Tibial nerve (tissue), 4 donors: Measurements from ENCODE around the gene LHFPL2. TPM values are rescaled to one million over a fixed set of nuclear protein-coding genes. Genes with fewer than 3 reads are reported as not detected.

Experiments used
- DNase-seq, 2 donors: peaks; one replicate each; pipeline ENCODE4 v3.0.0-alpha.2; 2019; ENCODE audit warnings: low spot score in 2 of 2
- H3K27ac ChIP-seq, 4 donors: fragments of 200-600 bp; sonication (generic) in 3 of 4; one replicate each; pipeline ENCODE4 v1.5.1; 2017 to 2019; ENCODE audit warnings: mild to moderate bottlenecking in 1 of 4
- H3K27me3 ChIP-seq, 2 donors: fragments of 200-600 bp; sonication (generic) in 1 of 2; one replicate each; pipeline versions ENCODE4 v1.5.1 to v1.6.0; 2017 to 2019
- H3K36me3 ChIP-seq, 3 donors: fragments of 200-600 bp; sonication (generic); one replicate each; pipeline ENCODE4 v1.5.1; 2018 to 2019
- H3K4me1 ChIP-seq, 4 donors: fragments of 200-600 bp; sonication (generic) in 3 of 4; one replicate each; pipeline ENCODE4 v1.5.1; 2017 to 2019
- H3K4me3 ChIP-seq, 4 donors: fragments of 200-600 bp; sonication (generic) in 3 of 4; one replicate each; pipeline ENCODE4 v1.5.1; 2017 to 2019; ENCODE audit warnings: mild to moderate bottlenecking in 1 of 4, moderate library complexity in 1 of 4
- H3K9me3 ChIP-seq, 4 donors: fragments of 200-600 bp; sonication (generic) in 3 of 4; one replicate each; pipeline ENCODE4 v1.5.1; 2017 to 2019
- EP300 ChIP-seq, 2 donors: sonication (generic); formaldehyde crosslinking; IDR thresholded peaks; one replicate each; pipeline ENCODE4 v1.6.1; 2017; ENCODE audit warnings: antibody characterized with exemption in 2 of 2, mild to moderate bottlenecking in 1 of 2
- POLR2A ChIP-seq, 2 donors: fragments of 450-650 bp; IDR thresholded peaks; one replicate each; pipeline ENCODE4 v1.6.1; 2017; ENCODE audit warnings: antibody characterized with exemption in 2 of 2, mild to moderate bottlenecking in 2 of 2, moderate library complexity in 2 of 2
- WGBS, 2 donors: methylation state at CpG; one replicate each; pipeline ENCODE4 v1.1.5; 2018; 5-methylcytosine and 5-hydroxymethylcytosine counted together
- total RNA-seq, 4 donors: library from RNA; depleted of rRNA; stranded (reverse); fragments of >200 nt; gene quantifications; one replicate each; pipeline ENCODE4 v1.1.0, GENCODE V29; 2016
- TF ChIP-seq, protein P1 (sequence below), 5 experiments: fragments of 200-600 bp in 3 of 5; fragments of 450-650 bp in 2 of 5; sonication (generic) in 3 of 5; IDR thresholded peaks; one replicate each; pipeline ENCODE4 v1.5.1; 2016 to 2019; ENCODE audit warnings: antibody characterized with exemption in 5 of 5, mild to moderate bottlenecking in 3 of 5, moderate library complexity in 2 of 5

Gene LHFPL2
- total RNA-seq, 4 donors from 2014 or later, result 19.7 to 48.9 (median 27.4) TPM

DNA sequence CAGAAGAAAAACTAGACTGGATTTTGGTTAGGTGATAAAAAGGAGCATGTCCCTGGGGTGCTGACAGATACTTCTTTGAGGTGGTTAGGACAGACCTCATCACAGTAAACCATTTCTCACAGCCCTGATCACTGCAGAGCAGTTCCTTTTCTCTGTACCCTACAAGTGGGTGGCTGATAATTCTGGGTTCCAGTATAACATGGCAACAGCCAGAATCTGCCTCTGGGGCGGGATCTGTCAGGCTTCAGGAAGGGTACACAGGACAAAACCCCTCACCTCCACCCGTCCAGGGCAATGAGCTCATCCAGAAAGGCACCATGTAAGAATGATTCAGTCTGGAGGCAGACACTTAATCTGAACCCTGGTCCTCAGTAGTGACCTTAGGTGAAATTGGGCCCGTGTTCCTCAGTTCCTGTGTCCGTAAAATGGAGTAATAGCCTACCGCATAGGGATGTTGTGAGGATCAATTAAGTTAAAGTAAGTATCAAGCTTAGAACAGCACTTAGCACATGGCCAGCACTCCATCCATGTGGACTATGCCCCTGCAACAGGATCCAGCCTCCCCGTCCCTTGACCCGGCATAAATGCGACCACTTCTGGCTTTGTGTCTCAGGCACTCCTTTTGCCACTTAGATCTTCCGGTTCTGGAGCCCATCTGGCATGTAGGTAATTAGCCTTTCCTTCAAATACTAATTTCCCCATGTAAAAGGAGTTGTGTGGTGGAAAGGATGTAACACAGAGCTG lies 129.2 kb downstream of the LHFPL2 start:
- Histone ChIP-seq H3K4me1 (peaks cover 0 to 48% (median 16%) of the 10 kb centered on the region in 4 donors), H3K4me3 (no peak overlapping the region), H3K27me3 (no peaks in the 10 kb centered on the region), H3K27ac (peak overlapping the region in 3 of 4 donors; percentile 60 to 76 (median 70)), H3K36me3 (no peaks in the 10 kb centered on the region), H3K9me3 (no peaks in the 10 kb centered on the region)
- 84% methylated on average over 9 of the region's 9 CpGs for WGBS, 2 donors
- no peak for DNase-seq
- TF ChIP-seq POLR2A (IDR thresholded peaks at IDR 0.05), result no peak
- TF ChIP-seq, protein P1, sequence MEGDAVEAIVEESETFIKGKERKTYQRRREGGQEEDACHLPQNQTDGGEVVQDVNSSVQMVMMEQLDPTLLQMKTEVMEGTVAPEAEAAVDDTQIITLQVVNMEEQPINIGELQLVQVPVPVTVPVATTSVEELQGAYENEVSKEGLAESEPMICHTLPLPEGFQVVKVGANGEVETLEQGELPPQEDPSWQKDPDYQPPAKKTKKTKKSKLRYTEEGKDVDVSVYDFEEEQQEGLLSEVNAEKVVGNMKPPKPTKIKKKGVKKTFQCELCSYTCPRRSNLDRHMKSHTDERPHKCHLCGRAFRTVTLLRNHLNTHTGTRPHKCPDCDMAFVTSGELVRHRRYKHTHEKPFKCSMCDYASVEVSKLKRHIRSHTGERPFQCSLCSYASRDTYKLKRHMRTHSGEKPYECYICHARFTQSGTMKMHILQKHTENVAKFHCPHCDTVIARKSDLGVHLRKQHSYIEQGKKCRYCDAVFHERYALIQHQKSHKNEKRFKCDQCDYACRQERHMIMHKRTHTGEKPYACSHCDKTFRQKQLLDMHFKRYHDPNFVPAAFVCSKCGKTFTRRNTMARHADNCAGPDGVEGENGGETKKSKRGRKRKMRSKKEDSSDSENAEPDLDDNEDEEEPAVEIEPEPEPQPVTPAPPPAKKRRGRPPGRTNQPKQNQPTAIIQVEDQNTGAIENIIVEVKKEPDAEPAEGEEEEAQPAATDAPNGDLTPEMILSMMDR (IDR thresholded peaks at IDR 0.05), result no peak
- TF ChIP-seq EP300 (IDR thresholded peaks at IDR 0.05), result no peak

GRCh38 chr5:78518365-78519197 lies 130.0 kb downstream of the LHFPL2 start:
- Histone ChIP-seq H3K4me3 (no peak overlapping the region), H3K36me3 (no peaks in the 10 kb centered on the region), H3K27me3 (no peaks in the 10 kb centered on the region), H3K4me1 (peaks cover 0 to 40% (median 16%) of the 10 kb centered on the region in 4 donors), H3K9me3 (no peaks in the 10 kb centered on the region), H3K27ac (peak overlapping the region in 3 of 4 donors; percentile 60 to 76 (median 70))
- TF ChIP-seq, protein P1 (IDR thresholded peaks at IDR 0.05), result no peak
- TF ChIP-seq EP300 (IDR thresholded peaks at IDR 0.05) (peak; percentile 13 to 46), POLR2A (IDR thresholded peaks at IDR 0.05) (peak in 1 of 2 donors; percentile 12)
- WGBS, 2 donors, result 58 to 69% methylated on average over 14 of the region's 14 CpGs
- no peak for DNase-seq

DNA sequence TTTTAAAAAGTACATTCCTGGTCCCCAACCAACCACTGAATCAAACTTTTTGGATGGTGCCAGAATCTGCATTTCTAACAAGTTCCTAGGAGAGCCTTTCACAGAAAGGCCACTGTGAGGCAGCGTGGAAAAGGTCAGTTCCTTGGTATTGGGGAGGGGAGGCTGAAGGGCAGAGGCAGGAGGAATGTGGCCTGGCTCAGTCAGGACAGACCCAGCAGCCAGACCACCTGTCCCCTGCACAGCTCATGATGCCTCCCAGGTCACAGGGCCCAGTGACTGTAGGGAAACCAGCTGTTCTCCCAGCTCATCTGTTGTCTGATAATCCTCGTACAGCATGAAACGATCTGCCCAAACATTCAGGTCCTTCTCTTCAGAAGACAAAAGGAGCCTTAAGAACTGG lies 132.9 kb downstream of the LHFPL2 start:
- DNase-seq, result no peak
- Histone ChIP-seq H3K36me3 (no peaks in the 10 kb centered on the region), H3K4me3 (no peak overlapping the region), H3K4me1 (peaks cover 0 to 65% (median 28%) of the 10 kb centered on the region in 4 donors), H3K27me3 (no peaks in the 10 kb centered on the region), H3K27ac (peak overlapping the region in 2 of 4 donors; percentile 5 to 66), H3K9me3 (no peaks in the 10 kb centered on the region)
- WGBS, 2 donors, result 56 to 60% methylated on average over 3 of the region's 3 CpGs
- no peak for TF ChIP-seq POLR2A (IDR thresholded peaks at IDR 0.05)
- TF ChIP-seq, protein P1 (IDR thresholded peaks at IDR 0.05), result no peak
- no peak for TF ChIP-seq EP300 (IDR thresholded peaks at IDR 0.05)

DNA sequence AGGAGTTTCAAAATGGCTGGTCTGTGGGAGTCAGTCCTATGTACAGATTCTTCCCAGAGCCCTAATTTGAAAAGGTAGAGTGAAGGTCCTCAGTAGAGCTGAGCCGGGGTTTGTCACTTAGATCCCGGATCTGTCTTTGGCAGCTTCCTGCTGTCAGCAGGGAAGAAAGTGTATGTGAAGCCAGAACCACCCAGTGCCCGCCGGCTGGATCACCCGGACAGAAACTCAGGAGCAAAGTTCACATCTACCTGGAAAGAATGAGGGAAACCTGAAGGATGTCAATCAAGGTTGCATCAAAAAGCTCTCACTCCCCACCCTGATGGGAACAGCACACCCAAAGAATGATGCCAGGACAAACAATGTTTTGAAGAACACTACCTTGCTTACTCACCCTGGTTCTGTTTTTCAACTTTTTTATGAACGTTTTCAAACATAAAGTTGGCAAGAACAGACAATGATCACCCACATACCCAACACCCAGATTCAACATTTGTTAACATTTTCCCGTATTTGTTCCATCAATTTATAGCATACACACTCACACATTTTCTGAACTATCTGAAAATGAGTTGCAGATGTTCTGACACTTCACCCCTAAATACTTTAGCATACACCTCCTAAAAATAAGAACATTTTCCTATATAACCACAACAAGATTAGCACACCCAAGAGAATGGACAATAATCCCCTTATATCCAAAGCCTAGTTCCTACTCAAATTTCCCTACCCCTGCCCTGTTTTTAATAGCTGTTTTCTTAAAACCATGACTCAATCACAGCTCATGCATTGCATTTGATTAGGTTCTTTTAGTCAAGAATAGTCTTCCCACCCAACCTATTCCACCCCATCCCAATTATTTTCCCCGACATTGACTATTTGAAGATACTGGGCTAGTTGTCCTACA lies 133.9 kb downstream of the LHFPL2 start:
- no peak for DNase-seq
- no peaks in the 10 kb centered on the region for H3K27me3 ChIP-seq
- no peaks in the 10 kb centered on the region for H3K36me3 ChIP-seq
- peak overlapping the region in 1 of 4 donors; percentile 66 for H3K27ac ChIP-seq
- TF ChIP-seq POLR2A (IDR thresholded peaks at IDR 0.05), result no peak
- TF ChIP-seq, protein P1 (IDR thresholded peaks at IDR 0.05), result no peak
- TF ChIP-seq EP300 (IDR thresholded peaks at IDR 0.05), result no peak
- peaks cover 0 to 72% (median 38%) of the 10 kb centered on the region in 4 donors for H3K4me1 ChIP-seq
- 68 to 72% methylated on average over 8 of the region's 8 CpGs for WGBS, 2 donors
- no peak overlapping the region for H3K4me3 ChIP-seq
- no peaks in the 10 kb centered on the region for H3K9me3 ChIP-seq
